Measurements from ENCODE around the gene CAMKK1. TPM values are rescaled to one million over a fixed set of nuclear protein-coding genes. Genes with fewer than 3 reads are reported as not detected.

CAMKK1 gene
- total RNA-seq, 4 donors from 2014 or later, result 0.44 to 5.1 (median 2.1) TPM

- Histone ChIP-seq H3K27me3 (no peaks in the 10 kb centered on the region), H3K27ac (no peak overlapping the region), H3K36me3 (no peaks in the 10 kb centered on the region), H3K4me3 (no peak overlapping the region), H3K9me3 (no peaks in the 10 kb centered on the region), H3K4me1 (no peaks in the 10 kb centered on the region)
- in situ Hi-C loops (cut with MboI; ENCODE audit: low sequenced_read_pairs in 4 of 4), result no loop called here
- intact Hi-C loops (cut with DNase I; ENCODE audit: low total_unique reads), result no loop called here
- no peak for ATAC-seq
- no peak for TF ChIP-seq CTCF (IDR thresholded peaks at IDR 0.05 in 4 of 5, conservative IDR thresholded peaks at IDR 0.05 in 1 of 5)
- DNase-seq, result no peak
These were observed 7.8 kb upstream of the CAMKK1 start for GRCh38 chr17:3900646-3901045.

- H3K27ac ChIP-seq, result no peak overlapping the region
- no peaks in the 10 kb centered on the region for H3K9me3 ChIP-seq
- ATAC-seq, result no peak
- no peak overlapping the region for H3K4me3 ChIP-seq
- H3K4me1 ChIP-seq, result peaks cover 20 to 21% of the 10 kb centered on the region in 2 donors
- H3K36me3 ChIP-seq, result no peaks in the 10 kb centered on the region
- TF ChIP-seq POLR2A (IDR thresholded peaks at IDR 0.05) (no peak), CTCF (IDR thresholded peaks at IDR 0.05 in 4 of 5, conservative IDR thresholded peaks at IDR 0.05 in 1 of 5) (no peak)
- DNase-seq, result no peak
- no peaks in the 10 kb centered on the region for H3K27me3 ChIP-seq
- intact Hi-C loops (cut with DNase I; ENCODE audit: low total_unique reads), result no loop called here
- in situ Hi-C loops (cut with MboI; ENCODE audit: low sequenced_read_pairs in 4 of 4), result no loop called here
These were observed 4.9 kb upstream of the CAMKK1 start for GRCh38 chr17:3897731-3898130.

GRCh38 chr17:3896968-3897235, 4.0 kb upstream of the CAMKK1 start:
- Histone ChIP-seq H3K27ac (no peak overlapping the region), H3K27me3 (no peaks in the 10 kb centered on the region), H3K4me1 (peaks cover 20 to 21% of the 10 kb centered on the region in 2 donors), H3K4me3 (no peak overlapping the region), H3K36me3 (no peaks in the 10 kb centered on the region), H3K9me3 (no peaks in the 10 kb centered on the region)
- TF ChIP-seq POLR2A (IDR thresholded peaks at IDR 0.05) (no peak), CTCF (IDR thresholded peaks at IDR 0.05 in 4 of 5, conservative IDR thresholded peaks at IDR 0.05 in 1 of 5) (no peak)
- intact Hi-C loops (cut with DNase I; ENCODE audit: low total_unique reads) (no loop called here), in situ Hi-C loops (cut with MboI; ENCODE audit: low sequenced_read_pairs in 4 of 4) (no loop called here)
- DNase-seq, result no peak
- no peak for ATAC-seq

GRCh38 chr17:3896108-3896967, 3.5 kb upstream of the CAMKK1 start:
- Histone ChIP-seq H3K36me3 (no peaks in the 10 kb centered on the region), H3K27me3 (no peaks in the 10 kb centered on the region), H3K4me3 (no peak overlapping the region), H3K4me1 (peaks cover 20 to 21% of the 10 kb centered on the region in 2 donors), H3K9me3 (no peaks in the 10 kb centered on the region), H3K27ac (no peak overlapping the region)
- TF ChIP-seq CTCF (IDR thresholded peaks at IDR 0.05 in 4 of 5, conservative IDR thresholded peaks at IDR 0.05 in 1 of 5), result no peak
- no peak for TF ChIP-seq POLR2A (IDR thresholded peaks at IDR 0.05)
- no peak for ATAC-seq
- in situ Hi-C loops (cut with MboI; ENCODE audit: low sequenced_read_pairs in 4 of 4), result no loop called here
- intact Hi-C loops (cut with DNase I; ENCODE audit: low total_unique reads), result no loop called here
- no peak for DNase-seq

GRCh38 chr17:3895354-3895753, 2.5 kb upstream of the CAMKK1 start:
- DNase-seq (no peak), ATAC-seq (no peak)
- in situ Hi-C loops (cut with MboI; ENCODE audit: low sequenced_read_pairs in 4 of 4) (no loop called here), intact Hi-C loops (cut with DNase I; ENCODE audit: low total_unique reads) (no loop called here)
- TF ChIP-seq POLR2A (IDR thresholded peaks at IDR 0.05) (no peak), CTCF (IDR thresholded peaks at IDR 0.05 in 4 of 5, conservative IDR thresholded peaks at IDR 0.05 in 1 of 5) (no peak)
- no peaks in the 10 kb centered on the region for H3K27me3 ChIP-seq
- no peaks in the 10 kb centered on the region for H3K36me3 ChIP-seq
- no peaks in the 10 kb centered on the region for H3K9me3 ChIP-seq
- H3K4me3 ChIP-seq, result no peak overlapping the region
- H3K4me1 ChIP-seq, result peaks cover 21 to 26% of the 10 kb centered on the region in 2 donors
- peak overlapping the region; percentile 75 to 81 (median 77) for H3K27ac ChIP-seq

Measured in gastrocnemius medialis (tissue), 4 donors.